ENCODE measurements around the gene SNX14.
"Not testable (repeated sequence)": the region's sequence is repeated elsewhere in the genome, so short reads cannot be mapped to it uniquely, and the experiment has no call there.

SNX14 gene

GRCh38 chr6:85574932-85575598 is 18.6 kb downstream of the SNX14 start:
- ATAC-seq (replicated peaks) (no peak), DNase-seq (no peak)
- Mint-ChIP-seq H3K27me3 (no peaks in the 10 kb centered on the region), H3K27ac (no peak overlapping the region), H3K4me1 (peaks cover under 1 to 9% of the 10 kb centered on the region in 2 donors), H3K9me3 (no peaks in the 10 kb centered on the region), H3K4me3 (no peak overlapping the region), H3K36me3 (peaks cover 9 to 16% of the 10 kb centered on the region in 2 donors)

- ATAC-seq (replicated peaks) = no peak
- H3K27ac Mint-ChIP-seq = no peak overlapping the region
- H3K4me1 Mint-ChIP-seq = peaks cover 1 to 9% of the 10 kb centered on the region in 2 donors
- H3K27me3 Mint-ChIP-seq = no peaks in the 10 kb centered on the region
- H3K9me3 Mint-ChIP-seq = no peaks in the 10 kb centered on the region
- DNase-seq = no peak
- H3K36me3 Mint-ChIP-seq = peaks cover 17 to 30% of the 10 kb centered on the region in 2 donors
- H3K4me3 Mint-ChIP-seq = no peak overlapping the region
These were observed 24.3 kb downstream of the SNX14 start for GRCh38 chr6:85569323-85569722.

- Mint-ChIP-seq H3K27me3 (no peaks in the 10 kb centered on the region), H3K9me3 (no peaks in the 10 kb centered on the region), H3K36me3 (peaks cover 23 to 36% of the 10 kb centered on the region in 2 donors), H3K4me3 (no peak overlapping the region), H3K27ac (no peak overlapping the region), H3K4me1 (peaks cover 1 to 9% of the 10 kb centered on the region in 2 donors)
- DNase-seq = no peak
- ATAC-seq (replicated peaks) = no peak
These were observed 25.2 kb downstream of the SNX14 start for GRCh38 chr6:85568411-85568810.

GRCh38 chr6:85565736-85566135 is 27.9 kb downstream of the SNX14 start:
- H3K9me3 Mint-ChIP-seq = no peaks in the 10 kb centered on the region
- H3K4me1 Mint-ChIP-seq = peaks cover 1 to 9% of the 10 kb centered on the region in 2 donors
- DNase-seq (no peak), ATAC-seq (replicated peaks) (no peak)
- H3K4me3 Mint-ChIP-seq = no peak overlapping the region
- no peak overlapping the region for H3K27ac Mint-ChIP-seq
- H3K27me3 Mint-ChIP-seq = no peaks in the 10 kb centered on the region
- H3K36me3 Mint-ChIP-seq = peaks cover 22 to 35% of the 10 kb centered on the region in 2 donors

- not testable (repeated sequence) for DNase-seq; H3K9me3 Mint-ChIP-seq; H3K4me3 Mint-ChIP-seq; H3K27me3 Mint-ChIP-seq; ATAC-seq (replicated peaks); H3K4me1 Mint-ChIP-seq
- H3K36me3 Mint-ChIP-seq = peaks cover 24 to 35% of the 10 kb centered on the region in 2 donors
- H3K27ac Mint-ChIP-seq = peak overlapping the region; percentile 56
These were observed 29.4 kb downstream of the SNX14 start for GRCh38 chr6:85564223-85564622.

- ATAC-seq (replicated peaks) (no peak), DNase-seq (no peak)
- Mint-ChIP-seq H3K36me3 (peaks cover 27 to 30% of the 10 kb centered on the region in 2 donors), H3K27ac (no peak overlapping the region), H3K9me3 (no peaks in the 10 kb centered on the region), H3K27me3 (no peaks in the 10 kb centered on the region), H3K4me1 (no peaks in the 10 kb centered on the region), H3K4me3 (no peak overlapping the region)
These were observed 31.8 kb downstream of the SNX14 start for GRCh38 chr6:85561750-85562357.

- Mint-ChIP-seq H3K36me3 (peaks cover 22 to 37% of the 10 kb centered on the region in 2 donors), H3K9me3 (no peaks in the 10 kb centered on the region), H3K4me3 (no peak overlapping the region), H3K27me3 (no peaks in the 10 kb centered on the region), H3K27ac (no peak overlapping the region), H3K4me1 (no peaks in the 10 kb centered on the region)
- DNase-seq (no peak), ATAC-seq (replicated peaks) (no peak)
These were observed 36.5 kb downstream of the SNX14 start for GRCh38 chr6:85556992-85557668.

- H3K4me3 Mint-ChIP-seq = no peak overlapping the region
- no peak overlapping the region for H3K27ac Mint-ChIP-seq
- H3K27me3 Mint-ChIP-seq = no peaks in the 10 kb centered on the region
- peaks cover 27 to 39% of the 10 kb centered on the region in 2 donors for H3K36me3 Mint-ChIP-seq
- ATAC-seq (replicated peaks) (no peak), DNase-seq (no peak)
- peaks cover 2 to 3% of the 10 kb centered on the region in 2 donors for H3K9me3 Mint-ChIP-seq
- H3K4me1 Mint-ChIP-seq = no peaks in the 10 kb centered on the region
These were observed 41.0 kb downstream of the SNX14 start for GRCh38 chr6:85552652-85553051.

GRCh38 chr6:85551264-85551663 is 42.4 kb downstream of the SNX14 start:
- Mint-ChIP-seq H3K27ac (no peak overlapping the region), H3K4me3 (no peak overlapping the region), H3K4me1 (no peaks in the 10 kb centered on the region), H3K27me3 (no peaks in the 10 kb centered on the region), H3K36me3 (peaks cover 22 to 37% of the 10 kb centered on the region in 2 donors), H3K9me3 (peaks cover 2 to 3% of the 10 kb centered on the region in 2 donors)
- no peak for ATAC-seq (replicated peaks)
- no peak for DNase-seq

- H3K27me3 Mint-ChIP-seq = no peaks in the 10 kb centered on the region
- ATAC-seq (replicated peaks) (no peak), DNase-seq (no peak)
- peaks cover 2 to 3% of the 10 kb centered on the region in 2 donors for H3K9me3 Mint-ChIP-seq
- H3K36me3 Mint-ChIP-seq = peaks cover 21 to 31% of the 10 kb centered on the region in 2 donors
- no peak overlapping the region for H3K4me3 Mint-ChIP-seq
- no peak overlapping the region for H3K27ac Mint-ChIP-seq
- H3K4me1 Mint-ChIP-seq = no peaks in the 10 kb centered on the region
These were observed 45.9 kb downstream of the SNX14 start for GRCh38 chr6:85547719-85548118.

GRCh38 chr6:85544776-85545175 is 48.9 kb downstream of the SNX14 start:
- H3K4me3 Mint-ChIP-seq = no peak overlapping the region
- H3K27ac Mint-ChIP-seq = no peak overlapping the region
- peaks cover 2 to 3% of the 10 kb centered on the region in 2 donors for H3K9me3 Mint-ChIP-seq
- ATAC-seq (replicated peaks) (no peak), DNase-seq (no peak)
- H3K36me3 Mint-ChIP-seq = peaks cover 14 to 21% of the 10 kb centered on the region in 2 donors
- H3K4me1 Mint-ChIP-seq = no peaks in the 10 kb centered on the region
- no peaks in the 10 kb centered on the region for H3K27me3 Mint-ChIP-seq

GRCh38 chr6:85537055-85537494 is 56.6 kb downstream of the SNX14 start:
- H3K27me3 Mint-ChIP-seq = no peaks in the 10 kb centered on the region
- no peak overlapping the region for H3K4me3 Mint-ChIP-seq
- peaks cover 6 to 16% of the 10 kb centered on the region in 2 donors for H3K36me3 Mint-ChIP-seq
- ATAC-seq (replicated peaks) (no peak), DNase-seq (no peak)
- H3K4me1 Mint-ChIP-seq = no peaks in the 10 kb centered on the region
- H3K27ac Mint-ChIP-seq = no peak overlapping the region
- H3K9me3 Mint-ChIP-seq = no peaks in the 10 kb centered on the region

- H3K9me3 Mint-ChIP-seq; H3K4me1 Mint-ChIP-seq; H3K27ac Mint-ChIP-seq; DNase-seq; H3K4me3 Mint-ChIP-seq; ATAC-seq (replicated peaks); H3K27me3 Mint-ChIP-seq: not testable (repeated sequence)
- H3K36me3 Mint-ChIP-seq = peaks cover 39 to 46% of the 10 kb centered on the region in 2 donors
These were observed 69.4 kb downstream of the SNX14 start for GRCh38 chr6:85524281-85524680.

- Mint-ChIP-seq H3K9me3 (no peaks in the 10 kb centered on the region), H3K36me3 (peaks cover 28 to 37% of the 10 kb centered on the region in 2 donors), H3K4me1 (no peaks in the 10 kb centered on the region), H3K27ac (no peak overlapping the region), H3K4me3 (no peak overlapping the region), H3K27me3 (no peaks in the 10 kb centered on the region)
- ATAC-seq (replicated peaks) (no peak), DNase-seq (no peak)
These were observed 77.5 kb downstream of the SNX14 start for GRCh38 chr6:85516168-85516567.

Data from stimulated activated naive B cell treated with anti-CD40 and anti-IgM and Interleukin-4, amounts not matched to agents 10 μg/mL and 1 μg/mL and 100 μg/mL, for 72 hours (primary cell).